Panc1 (cell line): ENCODE results near the gene CD96. TPM values are rescaled to one million over a fixed set of nuclear protein-coding genes. Genes with fewer than 3 reads are reported as not detected.
A peak's percentile ranks its signal among the peaks of the same experiment; 100 is the strongest.

ENCODE experiments used
- ATAC-seq: fragments of 200-7000 bp; cut with Tn5 transposase; 2 replicates; pipeline ENCODE4 v1.9.1; 2020; ENCODE audit warnings: mild to moderate bottlenecking, moderate library complexity
- BruUV-seq: library from RNA; stranded (reverse); fragments of 400-500 nt; replicated peaks from 2 replicates; lab custom pipeline; 2021; lab: Mats Ljungman, UMichigan
- CTCF ChIA-PET: fragments of 300-600 bp; sonication (Branson Sonifier 250); formaldehyde crosslinking; loops from one replicate; lab custom pipeline; 2022; ENCODE audit warnings: antibody characterized with exemption; lab: Charles Lee
- POLR2A ChIA-PET: fragments of 300-600 bp; sonication (Branson Sonifier 250); formaldehyde crosslinking; loops from one replicate; lab custom pipeline; 2022; ENCODE audit warnings: antibody characterized with exemption; lab: Charles Lee
- DNase-seq: peaks from one replicate; pipeline ENCODE4 v3.0.0-alpha.2; 2010; ENCODE audit warnings: low read depth, low spot score
- H3K27ac ChIP-seq: 2 replicates; pipeline ENCODE4 v1.5.1; 2011; ENCODE audit warnings: mild to moderate bottlenecking, low read length, inconsistent platforms
- H3K27me3 ChIP-seq: fragments of 200-500 bp; sonication (Bioruptor generic); 2 replicates; pipeline ENCODE4 v1.6.0; 2014; ENCODE audit warnings: low read length, inconsistent platforms; ENCODE audit not compliant: control insufficient read depth, insufficient read depth
- H3K36me3 ChIP-seq: fragments of 200-500 bp; sonication (Bioruptor generic); 2 replicates; pipeline ENCODE4 v1.5.1; 2014; ENCODE audit warnings: inconsistent platforms, mild to moderate bottlenecking, low read length, moderate library complexity; ENCODE audit not compliant: control insufficient read depth, insufficient read depth
- H3K4me1 ChIP-seq: 2 replicates; pipeline ENCODE4 v1.5.1; 2011; ENCODE audit warnings: inconsistent platforms, mild to moderate bottlenecking, low read length, moderate library complexity; ENCODE audit not compliant: control insufficient read depth, insufficient read depth
- H3K4me3 ChIP-seq, 2 experiments: 2 replicates each; pipeline ENCODE4 v1.5.1; 2011 to 2012; ENCODE audit warnings: low read depth in 2 of 2, low read length in 2 of 2, mild to moderate bottlenecking in 2 of 2, inconsistent platforms in 1 of 2, moderate library complexity in 1 of 2
- H3K9me3 ChIP-seq: fragments of 200-500 bp; sonication (Bioruptor generic); 2 replicates; pipeline ENCODE4 v1.5.1; 2014; ENCODE audit warnings: low read depth, mild to moderate bottlenecking, inconsistent platforms, low read length, moderate library complexity; ENCODE audit not compliant: control insufficient read depth, insufficient read depth
- POLR2AphosphoS5 ChIP-seq: IDR thresholded peaks from 2 replicates; pipeline ENCODE4 v1.6.1; 2012; ENCODE audit warnings: mild to moderate bottlenecking, low read depth, low read length, moderate library complexity
- REST ChIP-seq, 2 experiments: IDR thresholded peaks; 2 replicates each; pipeline ENCODE4 v1.6.1; 2011 to 2012; ENCODE audit warnings: low read depth in 2 of 2, control low read depth in 1 of 2, low read length in 1 of 2, mild to moderate bottlenecking in 1 of 2, moderate library complexity in 1 of 2; ENCODE audit not compliant: insufficient read depth in 1 of 2
- SIN3A ChIP-seq: IDR thresholded peaks from 2 replicates; pipeline ENCODE4 v1.6.1; 2012; ENCODE audit warnings: low read depth, mild to moderate bottlenecking, low read length, moderate library complexity, borderline replicate concordance; ENCODE audit not compliant: insufficient read depth
- TCF7L2 ChIP-seq: IDR thresholded peaks from 2 replicates; pipeline ENCODE4 v1.6.1; 2011; ENCODE audit warnings: mild to moderate bottlenecking, low read depth, low read length, inconsistent platforms
- in situ Hi-C: cut with HindIII; loops from 2 replicates; pipeline ENCODE4 v1.10.0; 2016; ENCODE audit warnings: low sequenced_read_pairs, low pct_unique_long_range_greater_than_20kb
- intact Hi-C: fragments of 100-400 bp; cut with micrococcal nuclease; formaldehyde crosslinking; loops from one replicate; pipeline ENCODE4 v1.10.0; 2022; ENCODE audit not compliant: unreplicated experiment
- total RNA-seq: library from RNA; stranded (reverse); gene quantifications from one replicate; pipeline ENCODE4 v1.2.1, GENCODE V29; 2021; ENCODE audit not compliant: unreplicated experiment
- TF ChIP-seq, protein P1 (sequence below): fragments of 450-650 bp; IDR thresholded peaks from 2 replicates; pipeline ENCODE4 v1.5.1; 2017; ENCODE audit warnings: mild to moderate bottlenecking

CD96 gene
- total RNA-seq, 1 experiment from 2014 or later, result not detected

GRCh38 chr3:111675846-111676210 is 133.8 kb downstream of the CD96 start:
- Histone ChIP-seq H3K9me3 (no peaks in the 10 kb centered on the region), H3K27ac (no peak overlapping the region), H3K4me1 (peaks cover 7% of the 10 kb centered on the region; the same call in 1 of the 2 replicates), H3K4me3 (peak overlapping the region in 1 of 2 experiments; percentile 50; a peak in 1 of 4 replicates), H3K36me3 (no peaks in the 10 kb centered on the region), H3K27me3 (peaks cover 17% of the 10 kb centered on the region)
- POLR2A ChIA-PET, result no interaction called here
- intact Hi-C loops, result no loop called here
- DNase-seq, result no peak
- TF ChIP-seq TCF7L2 (no peak), POLR2AphosphoS5 (no peak), REST (IDR thresholded peaks at IDR 0.05; ENCODE audit: insufficient read depth in 1 of 2, low read depth in 2 of 2, low read length in 1 of 2) (no peak), SIN3A (no peak)
- TF ChIP-seq, protein P1, sequence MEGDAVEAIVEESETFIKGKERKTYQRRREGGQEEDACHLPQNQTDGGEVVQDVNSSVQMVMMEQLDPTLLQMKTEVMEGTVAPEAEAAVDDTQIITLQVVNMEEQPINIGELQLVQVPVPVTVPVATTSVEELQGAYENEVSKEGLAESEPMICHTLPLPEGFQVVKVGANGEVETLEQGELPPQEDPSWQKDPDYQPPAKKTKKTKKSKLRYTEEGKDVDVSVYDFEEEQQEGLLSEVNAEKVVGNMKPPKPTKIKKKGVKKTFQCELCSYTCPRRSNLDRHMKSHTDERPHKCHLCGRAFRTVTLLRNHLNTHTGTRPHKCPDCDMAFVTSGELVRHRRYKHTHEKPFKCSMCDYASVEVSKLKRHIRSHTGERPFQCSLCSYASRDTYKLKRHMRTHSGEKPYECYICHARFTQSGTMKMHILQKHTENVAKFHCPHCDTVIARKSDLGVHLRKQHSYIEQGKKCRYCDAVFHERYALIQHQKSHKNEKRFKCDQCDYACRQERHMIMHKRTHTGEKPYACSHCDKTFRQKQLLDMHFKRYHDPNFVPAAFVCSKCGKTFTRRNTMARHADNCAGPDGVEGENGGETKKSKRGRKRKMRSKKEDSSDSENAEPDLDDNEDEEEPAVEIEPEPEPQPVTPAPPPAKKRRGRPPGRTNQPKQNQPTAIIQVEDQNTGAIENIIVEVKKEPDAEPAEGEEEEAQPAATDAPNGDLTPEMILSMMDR, result no peak
- no peak for ATAC-seq
- BruUV-seq, result no TSS peak
- in situ Hi-C loops, result no loop called here
- CTCF ChIA-PET, result no interaction called here

DNA sequence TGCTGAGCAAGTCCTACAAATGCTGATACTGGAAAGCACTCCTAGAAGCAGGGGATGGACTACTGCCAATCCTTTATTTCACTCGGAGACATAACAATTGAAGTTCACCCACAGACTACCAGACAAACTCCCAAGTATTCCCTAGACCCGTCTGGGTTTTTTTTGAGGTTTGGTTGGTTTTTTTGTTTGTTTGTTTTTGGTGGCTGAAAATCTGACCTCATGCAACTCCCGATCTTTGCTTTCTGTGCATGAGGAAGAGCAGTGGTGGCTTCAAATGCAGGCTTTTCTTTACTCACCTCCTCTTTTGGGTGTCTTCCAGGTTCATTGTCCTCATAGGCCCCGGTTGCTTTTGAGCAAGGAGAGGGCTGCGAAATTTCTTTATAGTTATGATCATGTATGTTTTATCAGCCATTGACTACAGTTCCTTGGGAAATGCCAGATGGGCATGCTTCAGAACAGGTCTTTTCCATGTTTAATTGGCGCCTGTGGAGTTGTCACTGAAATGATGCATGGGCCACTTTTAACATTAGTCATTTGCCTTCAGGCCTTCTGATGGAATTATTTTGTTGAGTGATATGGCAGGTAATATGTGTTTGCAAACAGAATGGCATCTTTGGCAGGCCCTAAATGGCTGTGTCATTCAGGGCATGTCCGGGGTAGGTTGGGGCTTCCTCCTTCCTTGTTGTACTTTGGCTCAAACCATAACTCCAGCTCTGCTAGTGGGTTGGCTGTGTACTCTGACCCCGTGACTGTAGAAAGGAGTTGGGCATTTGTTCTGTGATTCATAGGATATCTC is 134.4 kb downstream of the CD96 start:
- ATAC-seq, result no peak
- DNase-seq, result no peak
- peaks cover 7% of the 10 kb centered on the region; the same call in 1 of the 2 replicates for H3K4me1 ChIP-seq
- ChIA-PET CTCF (no interaction called here), POLR2A (no interaction called here)
- H3K4me3 ChIP-seq, result peak overlapping the region in 1 of 2 experiments; percentile 50; a peak in 1 of 4 replicates
- in situ Hi-C loops, result no loop called here
- no peaks in the 10 kb centered on the region for H3K9me3 ChIP-seq
- TF ChIP-seq REST (IDR thresholded peaks at IDR 0.05; ENCODE audit: insufficient read depth in 1 of 2, low read depth in 2 of 2, low read length in 1 of 2) (no peak), TCF7L2 (no peak), POLR2AphosphoS5 (no peak), SIN3A (no peak)
- TF ChIP-seq, protein P1, result no peak
- BruUV-seq, result no TSS peak
- no peaks in the 10 kb centered on the region for H3K36me3 ChIP-seq
- no peak overlapping the region for H3K27ac ChIP-seq
- peaks cover 17% of the 10 kb centered on the region for H3K27me3 ChIP-seq
- intact Hi-C loops, result no loop called here
